ENCODE data around the gene SYNRG.

DNA sequence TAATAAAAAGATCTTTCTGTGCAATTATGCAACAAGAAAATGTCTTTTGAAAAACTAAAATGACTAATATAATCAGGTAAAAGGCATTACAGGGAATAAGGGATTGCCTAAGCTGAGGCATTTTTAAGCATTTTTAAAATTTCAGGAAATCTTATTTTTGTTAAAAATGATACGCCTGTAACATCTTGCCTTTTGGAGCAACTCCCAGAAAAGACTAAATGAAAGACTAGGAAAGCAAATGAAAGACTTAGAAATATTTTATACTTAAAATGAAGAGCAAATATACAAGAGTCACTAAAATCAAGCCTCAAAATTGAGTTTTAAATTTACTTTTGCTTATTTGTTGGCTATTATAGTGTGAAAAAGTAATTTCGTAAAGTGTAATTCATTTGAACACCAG is 63.7 kb downstream of the SYNRG start:
- TF ChIP-seq CTCF (IDR thresholded peaks at IDR 0.05) = no peak
- TF ChIP-seq POLR2AphosphoS5 (IDR thresholded peaks at IDR 0.05) = no peak
- TF ChIP-seq EP300 (IDR thresholded peaks at IDR 0.05; ENCODE audit: low read depth) = no peak
- TF ChIP-seq POLR2A (IDR thresholded peaks at IDR 0.05) = no peak
